Activated T-cell treated with anti-CD3 and anti-CD28 coated beads, Interleukin-2, amount 50 U/mL, for 72 hours (primary cell): ENCODE results near the gene HES4. TPM values are rescaled to one million over a fixed set of nuclear protein-coding genes. Genes with fewer than 3 reads are reported as not detected.
"Not testable (repeated sequence)": the region's sequence is repeated elsewhere in the genome, so short reads cannot be mapped to it uniquely, and the experiment has no call there.

Experiments used
- ATAC-seq, 2 donors: fragments of 150-1000 bp; cut with Tn5 transposase; replicated peaks in 1 of 2; 2 replicates each; pipeline ENCODE4 v1.10.0; 2021; ENCODE audit warnings: moderate library complexity in 2 of 2, mild to moderate bottlenecking in 1 of 2
- DNase-seq, 2 donors: peaks; one replicate each; pipeline ENCODE4 v3.0.0; 2021 to 2022; ENCODE audit warnings: mixed read lengths in 1 of 2
- H3K27ac Mint-ChIP-seq: one replicate; pipeline ENCODE4 v1.8.0; 2022; ENCODE audit warnings: mild to moderate bottlenecking, moderate library complexity, mixed read lengths
- H3K27me3 Mint-ChIP-seq: one replicate; pipeline ENCODE4 v1.8.0; 2022; ENCODE audit warnings: low read depth, mixed read lengths
- H3K36me3 Mint-ChIP-seq, 2 donors: one replicate each; pipeline ENCODE4 v1.8.0; 2022; ENCODE audit warnings: mixed read lengths in 2 of 2, mild to moderate bottlenecking in 1 of 2; ENCODE audit not compliant: insufficient read depth in 2 of 2
- H3K4me1 Mint-ChIP-seq: one replicate; pipeline ENCODE4 v1.8.0; 2022; ENCODE audit warnings: low read depth, mixed read lengths
- H3K4me3 Mint-ChIP-seq, 2 donors: one replicate each; pipeline ENCODE4 v1.8.0; 2022; ENCODE audit warnings: mild to moderate bottlenecking in 2 of 2, mixed read lengths in 2 of 2, moderate library complexity in 2 of 2
- H3K9me3 Mint-ChIP-seq, 2 donors: one replicate each; pipeline ENCODE4 v1.8.0; 2022; ENCODE audit warnings: mixed read lengths in 2 of 2
- total RNA-seq, 2 donors: library from RNA; stranded (reverse); gene quantifications; one replicate each; pipeline ENCODE4 v1.2.3, GENCODE V29; 2022

HES4 gene
- total RNA-seq, 2 donors from 2014 or later: 7.8 to 9.9 TPM

DNA sequence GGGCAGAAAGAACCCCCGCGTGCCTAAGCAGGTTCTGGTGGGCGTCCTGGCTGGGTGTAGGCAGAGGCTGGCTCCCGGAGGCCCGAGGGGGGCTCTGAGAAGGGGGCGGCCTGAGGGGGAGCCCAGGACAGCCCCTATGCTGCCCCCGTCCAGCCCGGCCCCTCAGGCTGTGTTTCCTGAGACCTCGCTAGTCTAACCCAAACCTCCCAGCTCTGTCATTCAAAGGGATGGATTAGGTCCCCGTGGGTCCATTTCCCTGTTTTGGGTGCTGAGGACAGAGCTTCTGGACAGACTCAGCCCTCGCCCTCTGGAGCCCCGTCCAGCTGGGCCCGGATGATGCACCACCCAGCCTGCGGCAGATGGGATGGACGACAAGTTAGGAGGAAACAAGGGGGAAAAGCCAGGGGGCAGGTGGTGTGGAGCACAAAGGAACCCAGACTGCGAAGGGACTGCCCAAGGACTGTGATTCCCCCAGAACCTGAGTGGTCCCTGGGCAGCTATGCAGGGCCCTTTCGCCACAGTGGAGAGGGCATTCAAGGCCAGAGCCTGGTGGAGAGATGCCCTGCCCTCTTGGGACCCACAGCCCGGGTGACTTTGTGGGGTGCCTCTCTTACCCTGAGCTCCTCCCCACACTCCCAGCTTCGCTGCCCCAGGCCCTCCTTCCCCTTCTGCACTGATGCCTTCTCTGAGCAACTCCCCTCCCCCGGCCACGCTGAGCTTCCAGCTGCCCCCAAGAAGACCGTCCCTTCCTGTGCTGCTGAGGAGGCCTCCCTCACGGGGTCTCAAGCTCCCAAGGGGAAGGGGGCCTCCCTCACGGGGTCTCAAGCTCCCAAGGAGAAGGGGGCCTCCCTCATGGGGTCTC lies 2.8 kb downstream of the HES4 start:
- no peak for DNase-seq
- Mint-ChIP-seq H3K9me3 (no peaks in the 10 kb centered on the region), H3K27me3 (peaks cover 33% of the 10 kb centered on the region), H3K27ac (no peak overlapping the region), H3K4me3 (peak overlapping the region in 1 of 2 donors; percentile 40), H3K4me1 (peaks cover 23% of the 10 kb centered on the region), H3K36me3 (peaks cover 5 to 7% of the 10 kb centered on the region in 2 donors)
- ATAC-seq: no peak

DNA sequence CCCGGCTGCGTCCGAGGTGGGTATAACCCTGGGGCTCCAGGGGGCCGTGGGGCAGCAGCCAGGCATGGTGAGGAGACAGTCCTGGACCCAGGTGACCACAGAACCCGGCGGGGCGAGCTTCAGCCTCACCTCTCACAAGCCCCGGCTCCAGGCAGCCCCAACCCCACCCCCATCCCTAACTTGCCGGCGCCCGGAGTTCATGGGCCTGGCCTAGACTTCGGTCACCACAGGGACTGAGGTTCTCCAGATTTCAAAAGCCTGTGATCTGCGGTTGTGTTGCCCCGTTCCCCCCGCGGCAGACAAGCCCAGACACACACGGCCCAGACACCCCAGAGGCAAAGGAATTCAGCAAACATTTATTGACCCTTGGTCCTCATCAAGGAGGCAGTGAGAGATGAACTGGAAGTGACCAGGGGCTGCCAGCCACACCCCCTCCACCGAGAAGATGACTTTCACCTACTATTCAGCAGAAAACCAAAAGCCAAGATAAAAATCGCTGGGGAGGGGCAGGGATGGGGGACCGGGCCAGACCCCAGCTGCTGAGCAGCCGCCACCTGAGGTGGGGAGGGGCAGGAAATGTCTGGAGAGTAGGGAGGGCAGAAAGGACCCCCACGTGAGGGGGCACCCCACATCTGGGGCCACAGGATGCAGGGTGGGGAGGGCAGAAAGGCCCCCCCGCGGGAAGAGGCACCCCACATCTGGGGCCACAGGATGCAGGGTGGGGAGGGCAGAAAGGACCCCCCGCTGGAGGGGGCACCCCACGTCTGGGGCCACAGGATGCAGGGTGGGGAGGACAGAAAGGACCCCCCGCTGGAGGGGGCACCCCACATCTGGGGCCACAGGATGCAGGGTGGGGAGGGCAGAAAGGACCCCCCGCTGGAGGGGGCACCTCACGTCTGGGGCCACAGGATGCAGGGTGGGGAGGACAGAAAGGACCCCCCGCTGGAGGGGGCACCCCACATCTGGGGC lies 3.9 kb downstream of the HES4 start:
- peaks cover 32% of the 10 kb centered on the region for H3K27me3 Mint-ChIP-seq
- peaks cover 34% of the 10 kb centered on the region for H3K4me1 Mint-ChIP-seq

DNA sequence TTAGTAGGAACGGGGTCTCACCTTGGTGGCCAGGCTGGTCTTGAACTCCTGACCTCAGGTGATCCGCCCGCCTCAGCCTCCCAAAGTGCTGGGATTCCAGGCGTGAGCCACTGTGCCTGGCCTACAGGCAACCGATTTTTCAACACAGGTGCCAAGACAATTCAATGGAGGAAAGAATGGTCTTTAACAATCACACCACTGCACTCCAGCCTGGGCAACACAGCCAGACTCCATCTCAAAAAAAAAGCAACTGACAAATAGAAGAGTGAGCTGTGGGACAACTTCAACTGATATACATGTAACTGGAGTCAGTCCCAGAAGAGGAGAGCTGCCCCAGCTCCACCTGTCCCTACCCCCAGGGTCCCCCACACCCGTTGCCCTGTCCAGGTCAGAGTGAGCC lies 5.4 kb downstream of the HES4 start:
- Mint-ChIP-seq H3K4me1 (peaks cover 34% of the 10 kb centered on the region), H3K27me3 (peaks cover 33% of the 10 kb centered on the region)
- ATAC-seq, DNase-seq, H3K36me3 Mint-ChIP-seq, H3K9me3 Mint-ChIP-seq, H3K27ac Mint-ChIP-seq, H3K4me3 Mint-ChIP-seq: not testable (repeated sequence)

More for the DNA sequence above, 3.9 kb downstream of the HES4 start:
- Mint-ChIP-seq H3K27ac (no peak overlapping the region), H3K36me3 (peaks cover 5 to 10% of the 10 kb centered on the region in 2 donors), H3K9me3 (peaks cover 0 to 2% of the 10 kb centered on the region in 2 donors), H3K4me3 (peak overlapping the region in 1 of 2 donors; percentile 61)
- DNase-seq (no peak), ATAC-seq (no peak)

DNA sequence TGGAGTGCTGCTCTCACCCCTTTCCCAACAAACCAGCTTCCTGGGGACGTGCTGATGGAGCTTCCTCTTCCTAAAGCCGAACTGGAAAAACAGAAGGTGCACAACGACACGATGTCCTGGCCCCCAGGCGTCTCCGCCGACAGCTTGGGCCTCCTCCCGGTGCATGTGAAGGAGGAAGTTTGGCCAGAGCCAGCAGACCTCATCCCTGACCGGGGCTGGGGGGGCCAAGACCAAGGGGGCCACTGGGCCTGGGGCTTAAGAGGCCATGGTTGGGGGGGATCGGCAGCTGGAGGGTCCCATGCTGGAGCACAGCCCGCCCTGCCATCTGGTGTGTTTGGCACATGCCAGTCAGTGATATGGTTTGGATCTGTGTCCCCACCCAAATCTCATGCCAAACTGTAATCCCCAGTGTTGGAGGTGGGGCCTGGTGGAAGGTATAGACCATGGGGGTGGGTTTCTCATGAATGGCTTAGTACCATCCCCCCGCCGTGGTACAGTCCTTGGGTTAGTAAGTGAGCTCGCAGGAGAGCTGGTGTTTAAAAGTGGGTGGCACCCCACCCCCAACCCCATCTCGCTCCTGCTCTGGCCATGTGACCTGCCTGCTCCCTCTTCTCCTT lies 6.4 kb downstream of the HES4 start:
- Mint-ChIP-seq H3K9me3 (peaks cover 0 to 2% of the 10 kb centered on the region in 2 donors), H3K4me1 (peaks cover 39% of the 10 kb centered on the region), H3K27me3 (peaks cover 44% of the 10 kb centered on the region), H3K4me3 (no peak overlapping the region), H3K27ac (no peak overlapping the region), H3K36me3 (peaks cover 3 to 11% of the 10 kb centered on the region in 2 donors)
- no peak for DNase-seq
- no peak for ATAC-seq

DNA sequence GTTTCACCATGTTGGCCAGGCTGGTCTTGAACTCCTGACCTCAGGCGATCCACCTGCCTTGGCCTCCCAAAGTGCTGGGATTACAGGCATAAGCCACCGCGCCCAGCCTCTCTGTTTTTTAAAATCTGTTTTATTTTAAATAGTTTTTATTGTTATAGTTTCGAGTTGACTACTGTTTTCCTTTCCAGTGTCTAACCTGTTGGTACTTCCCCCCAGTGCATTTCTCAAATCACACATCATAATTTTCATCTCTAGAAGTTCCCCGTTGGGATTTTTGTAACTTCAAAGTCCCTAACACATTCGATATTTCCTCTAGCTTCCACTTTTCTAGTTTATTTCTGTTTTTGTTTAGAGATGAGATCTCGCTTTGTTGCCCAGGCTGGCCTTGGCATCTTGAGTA lies 7.5 kb downstream of the HES4 start:
- H3K36me3 Mint-ChIP-seq: peaks cover 3 to 11% of the 10 kb centered on the region in 2 donors
- ATAC-seq (peak; percentile 55 to 72), DNase-seq (no peak)
- H3K9me3 Mint-ChIP-seq: peaks cover 0 to 2% of the 10 kb centered on the region in 2 donors
- H3K4me1 Mint-ChIP-seq: peaks cover 39% of the 10 kb centered on the region
- H3K27ac Mint-ChIP-seq: no peak overlapping the region
- peaks cover 43% of the 10 kb centered on the region for H3K27me3 Mint-ChIP-seq
- H3K4me3 Mint-ChIP-seq: peak overlapping the region; percentile 36 to 64

DNA sequence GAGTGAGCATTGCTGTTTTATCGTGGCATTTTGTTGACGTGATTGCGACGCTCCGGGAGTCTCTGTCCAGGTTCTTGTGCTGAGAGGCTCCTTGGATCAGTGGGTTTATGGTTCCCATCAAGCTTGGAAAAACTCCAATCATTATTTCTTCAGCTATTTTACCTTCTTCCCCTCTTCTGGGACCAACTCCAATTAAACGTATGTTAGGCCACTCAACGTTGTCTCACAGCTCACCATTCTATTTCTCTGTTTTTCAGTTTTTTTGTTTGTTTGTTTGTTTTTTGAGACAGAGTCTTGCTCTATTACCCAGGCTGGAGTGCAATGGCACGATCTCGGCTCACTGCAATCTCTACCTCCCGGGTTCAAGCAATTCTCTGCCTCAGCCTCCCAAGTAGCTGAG lies 8.0 kb downstream of the HES4 start:
- H3K4me3 Mint-ChIP-seq: peak overlapping the region in 1 of 2 donors; percentile 64
- peaks cover 38% of the 10 kb centered on the region for H3K27me3 Mint-ChIP-seq

DNA sequence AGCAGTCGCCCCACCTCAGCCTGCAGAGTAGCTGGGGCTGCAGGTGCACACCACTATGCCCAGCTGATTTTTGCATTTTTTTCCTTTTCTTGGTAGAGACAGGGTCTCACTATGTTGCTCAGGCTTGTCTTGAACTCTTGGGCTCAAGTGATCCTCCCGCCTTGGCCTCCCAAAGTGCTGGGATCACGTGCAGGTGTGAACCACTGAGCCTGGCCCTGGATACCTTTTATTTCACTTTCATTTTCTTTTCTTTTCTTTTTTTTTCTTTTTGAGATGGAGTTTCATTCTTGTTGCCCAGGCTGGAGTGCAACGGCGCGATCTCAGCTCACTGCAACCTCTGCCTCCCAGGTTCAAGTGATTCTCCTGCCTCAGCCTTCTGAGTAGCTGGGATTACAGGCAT lies 8.6 kb downstream of the HES4 start:
- ATAC-seq, DNase-seq: not testable (repeated sequence)
- peaks cover 36% of the 10 kb centered on the region for H3K27me3 Mint-ChIP-seq

More for the DNA sequence above, 8.0 kb downstream of the HES4 start:
- H3K27ac Mint-ChIP-seq: no peak overlapping the region
- DNase-seq (no peak), ATAC-seq (no peak)
- peaks cover 3 to 11% of the 10 kb centered on the region in 2 donors for H3K36me3 Mint-ChIP-seq
- peaks cover 0 to 2% of the 10 kb centered on the region in 2 donors for H3K9me3 Mint-ChIP-seq
- peaks cover 39% of the 10 kb centered on the region for H3K4me1 Mint-ChIP-seq

DNA sequence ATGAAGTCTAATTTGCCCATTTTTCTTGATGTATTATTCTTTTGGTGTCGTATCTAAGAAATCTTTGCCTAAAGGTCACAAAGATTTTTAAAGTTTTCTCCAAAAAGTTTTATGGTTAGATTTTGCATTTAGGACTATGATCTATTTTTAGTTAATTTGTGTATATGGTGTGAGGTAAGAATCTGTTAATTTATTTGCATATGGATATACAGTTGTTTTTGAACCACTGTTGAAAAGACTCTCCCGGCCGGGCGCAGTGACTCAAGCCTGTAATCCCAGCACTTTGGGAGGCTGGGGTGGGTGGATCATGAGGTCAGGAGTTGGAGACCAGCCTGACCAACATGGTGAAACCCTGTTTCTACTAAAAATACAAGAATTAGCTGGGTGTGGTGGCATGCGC lies 11.8 kb downstream of the HES4 start:
- H3K4me1 Mint-ChIP-seq: peaks cover 27% of the 10 kb centered on the region
- H3K36me3 Mint-ChIP-seq: peaks cover 3 to 11% of the 10 kb centered on the region in 2 donors
- DNase-seq, ATAC-seq, H3K9me3 Mint-ChIP-seq, H3K4me3 Mint-ChIP-seq, H3K27ac Mint-ChIP-seq: not testable (repeated sequence)
- H3K27me3 Mint-ChIP-seq: peaks cover 28% of the 10 kb centered on the region

More for the DNA sequence above, 8.6 kb downstream of the HES4 start:
- H3K4me3 Mint-ChIP-seq, H3K9me3 Mint-ChIP-seq, H3K27ac Mint-ChIP-seq: not testable (repeated sequence)
- H3K4me1 Mint-ChIP-seq: peaks cover 39% of the 10 kb centered on the region
- H3K36me3 Mint-ChIP-seq: peaks cover 3 to 11% of the 10 kb centered on the region in 2 donors

DNA sequence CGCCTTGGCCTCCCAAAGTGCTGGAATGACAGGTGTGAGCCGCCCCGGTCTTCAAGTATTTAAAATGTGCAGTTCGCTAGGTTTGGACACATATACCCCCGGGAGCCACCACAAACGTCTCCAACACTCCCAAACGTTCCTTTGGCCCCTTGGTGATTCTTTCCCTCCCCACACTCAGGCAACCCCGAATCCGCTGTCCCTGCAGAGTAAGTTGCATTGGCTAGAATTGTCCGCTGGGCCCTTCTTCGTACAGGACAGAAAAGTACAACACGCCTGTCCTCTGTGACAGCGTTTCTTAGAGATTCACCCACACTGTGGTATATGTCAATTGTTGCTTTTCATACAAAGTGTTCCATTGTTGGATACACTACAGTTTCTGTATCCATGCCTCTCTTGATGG lies 14.8 kb downstream of the HES4 start:
- no peak overlapping the region for H3K27ac Mint-ChIP-seq
- ATAC-seq (no peak), DNase-seq (no peak)
- peaks cover 5% of the 10 kb centered on the region for H3K4me1 Mint-ChIP-seq
- H3K9me3 Mint-ChIP-seq: no peaks in the 10 kb centered on the region
- peaks cover 28% of the 10 kb centered on the region for H3K27me3 Mint-ChIP-seq
- H3K4me3 Mint-ChIP-seq: no peak overlapping the region
- H3K36me3 Mint-ChIP-seq: peaks cover 0 to 2% of the 10 kb centered on the region in 2 donors

DNA sequence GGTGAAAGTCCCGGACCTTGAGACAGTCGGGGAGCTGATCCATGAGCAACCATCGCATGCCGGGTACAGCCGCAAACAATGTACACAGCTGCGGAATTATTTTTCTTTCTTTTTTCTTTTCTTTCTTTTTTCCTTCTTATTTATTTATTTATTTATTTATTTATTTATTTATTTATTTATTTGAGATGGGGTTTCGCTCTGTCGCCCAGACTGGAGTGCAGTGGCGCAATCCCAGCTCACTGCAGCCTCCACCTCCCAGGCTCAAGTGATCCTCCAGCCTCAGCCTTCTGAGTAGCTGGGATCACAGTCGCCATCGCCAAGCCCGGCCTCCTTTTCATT lies 15.5 kb downstream of the HES4 start:
- Mint-ChIP-seq H3K36me3 (peaks cover 0 to 2% of the 10 kb centered on the region in 2 donors), H3K27ac (no peak overlapping the region), H3K4me1 (peaks cover 5% of the 10 kb centered on the region), H3K27me3 (peaks cover 22% of the 10 kb centered on the region), H3K4me3 (no peak overlapping the region), H3K9me3 (no peaks in the 10 kb centered on the region)
- ATAC-seq (no peak), DNase-seq (no peak)

DNA sequence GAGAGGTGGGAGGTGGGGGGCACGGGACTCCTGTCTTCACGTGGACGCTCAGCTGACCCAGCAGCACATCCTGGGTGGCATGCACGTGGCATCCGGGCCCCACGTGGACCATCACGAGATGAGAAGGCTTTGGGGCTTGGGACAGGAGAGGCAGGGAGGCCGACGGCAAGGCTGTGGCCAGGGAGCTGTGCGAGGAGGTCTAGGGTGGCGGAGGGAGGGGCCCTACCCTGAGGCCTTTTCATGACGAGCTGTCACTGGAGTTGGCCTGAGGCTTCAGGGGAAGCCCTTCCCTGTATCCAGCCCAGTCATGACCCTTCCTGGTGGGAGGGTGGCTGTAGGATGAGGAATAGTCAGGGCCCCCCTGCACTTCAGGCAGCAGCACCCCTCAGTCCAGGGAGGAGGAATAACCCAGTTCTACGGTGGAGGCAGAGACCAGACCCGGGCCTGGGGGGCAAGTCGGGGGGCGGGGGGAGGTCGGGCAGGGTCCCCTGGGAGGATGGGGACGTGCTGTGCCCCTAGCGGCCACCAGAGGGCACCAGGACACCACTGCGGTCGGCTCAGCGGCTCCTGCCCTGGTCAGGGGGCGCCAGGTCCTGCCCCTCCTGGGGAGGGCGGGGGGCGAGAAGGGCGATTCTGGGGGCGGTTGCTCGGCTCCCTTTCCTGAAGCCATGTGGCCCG lies 16.0 kb downstream of the HES4 start:
- Mint-ChIP-seq H3K36me3 (no peaks in the 10 kb centered on the region), H3K4me1 (peaks cover under 1% of the 10 kb centered on the region), H3K27me3 (peaks cover 17% of the 10 kb centered on the region), H3K9me3 (no peaks in the 10 kb centered on the region), H3K27ac (no peak overlapping the region), H3K4me3 (no peak overlapping the region)
- DNase-seq: peak; percentile 70 to 74
- peak; percentile 83 to 87 for ATAC-seq

DNA sequence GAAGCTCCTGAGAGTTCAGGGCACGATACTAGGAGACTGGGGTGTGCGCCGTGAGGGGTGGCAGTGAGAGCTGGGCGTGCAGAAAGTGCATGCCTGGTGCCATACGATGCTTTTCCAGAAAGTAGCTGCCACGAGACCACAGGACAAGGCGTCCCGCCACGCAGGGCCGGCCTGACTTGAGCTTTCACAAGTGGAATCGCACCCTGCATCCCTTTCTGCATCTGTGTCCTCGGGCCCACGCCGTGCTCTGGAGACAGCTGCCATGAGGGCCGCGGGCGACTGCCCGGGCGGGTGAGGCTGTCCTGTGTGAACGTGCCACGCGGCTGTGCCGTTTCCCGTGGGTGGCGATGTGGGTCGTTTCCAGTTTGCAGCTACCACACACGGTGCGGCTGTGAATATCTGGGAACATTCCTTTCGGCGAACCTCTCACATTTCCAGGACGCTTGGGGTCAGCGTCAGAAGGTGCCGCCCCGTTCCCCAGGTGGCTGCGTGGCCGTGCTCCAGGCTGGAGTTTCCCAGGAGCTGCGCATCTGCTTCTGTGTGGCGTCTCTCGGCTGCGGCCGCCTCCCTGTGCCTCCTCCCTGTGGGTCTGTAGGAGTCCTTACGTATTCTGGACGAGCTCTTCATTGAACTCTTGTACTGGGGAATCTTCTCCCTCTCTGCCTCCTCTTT lies 17.0 kb downstream of the HES4 start:
- peaks cover 10% of the 10 kb centered on the region for H3K27me3 Mint-ChIP-seq
- no peaks in the 10 kb centered on the region for H3K9me3 Mint-ChIP-seq
- H3K4me1 Mint-ChIP-seq: no peaks in the 10 kb centered on the region
- no peak overlapping the region for H3K4me3 Mint-ChIP-seq
- ATAC-seq (no peak), DNase-seq (no peak)
- H3K36me3 Mint-ChIP-seq: no peaks in the 10 kb centered on the region
- H3K27ac Mint-ChIP-seq: no peak overlapping the region
